RKO (cell line): ENCODE data around the gene UVSSA.

Experiments used
- DNase-seq: peaks from one replicate; pipeline ENCODE4 v3.0.0-alpha.2; 2016; ENCODE audit warnings: low spot score

Gene UVSSA

DNA sequence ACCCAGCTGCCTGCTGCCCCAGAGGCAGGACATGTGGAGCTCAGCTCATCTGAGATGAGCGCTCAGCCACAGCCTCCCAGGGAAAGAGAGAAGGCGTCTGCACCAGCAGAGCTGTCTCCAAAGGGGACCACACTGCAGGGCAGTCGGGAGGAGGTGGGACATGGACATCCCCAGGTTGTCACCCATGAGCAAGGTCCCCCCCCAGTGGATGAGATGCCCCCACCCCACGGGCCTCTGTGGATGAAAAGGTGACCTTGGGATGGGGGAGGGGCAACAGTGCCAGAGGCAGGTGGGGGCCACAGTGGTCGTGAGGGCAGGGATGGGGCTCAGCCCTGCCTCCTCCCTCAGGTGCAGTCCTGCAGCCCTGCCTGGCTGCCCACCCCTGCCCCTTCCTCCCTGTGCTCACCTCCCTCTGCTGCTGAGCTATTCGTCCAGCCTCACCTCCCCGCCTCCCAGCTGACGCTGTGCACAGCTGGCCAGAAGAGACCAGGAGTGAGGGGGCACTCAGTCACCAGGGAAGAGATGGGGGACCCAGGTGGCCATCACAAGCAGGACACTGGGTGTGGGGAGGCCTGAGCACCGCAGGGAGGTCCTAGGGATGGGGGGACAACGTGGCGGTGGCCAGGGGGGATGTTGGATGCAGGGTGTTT is 49.9 kb downstream of the UVSSA start:
- DNase-seq, result no peak

- DNase-seq, result no peak
Observed at GRCh38 chr4:1398681-1399507, 51.9 kb downstream of the UVSSA start.

- DNase-seq, result no peak
Observed at GRCh38 chr4:1399508-1400190, 52.6 kb downstream of the UVSSA start.

- no peak for DNase-seq
Observed at GRCh38 chr4:1400191-1400805, 53.3 kb downstream of the UVSSA start.

- DNase-seq, result no peak
Observed at GRCh38 chr4:1400831-1401408, 53.9 kb downstream of the UVSSA start.

DNA sequence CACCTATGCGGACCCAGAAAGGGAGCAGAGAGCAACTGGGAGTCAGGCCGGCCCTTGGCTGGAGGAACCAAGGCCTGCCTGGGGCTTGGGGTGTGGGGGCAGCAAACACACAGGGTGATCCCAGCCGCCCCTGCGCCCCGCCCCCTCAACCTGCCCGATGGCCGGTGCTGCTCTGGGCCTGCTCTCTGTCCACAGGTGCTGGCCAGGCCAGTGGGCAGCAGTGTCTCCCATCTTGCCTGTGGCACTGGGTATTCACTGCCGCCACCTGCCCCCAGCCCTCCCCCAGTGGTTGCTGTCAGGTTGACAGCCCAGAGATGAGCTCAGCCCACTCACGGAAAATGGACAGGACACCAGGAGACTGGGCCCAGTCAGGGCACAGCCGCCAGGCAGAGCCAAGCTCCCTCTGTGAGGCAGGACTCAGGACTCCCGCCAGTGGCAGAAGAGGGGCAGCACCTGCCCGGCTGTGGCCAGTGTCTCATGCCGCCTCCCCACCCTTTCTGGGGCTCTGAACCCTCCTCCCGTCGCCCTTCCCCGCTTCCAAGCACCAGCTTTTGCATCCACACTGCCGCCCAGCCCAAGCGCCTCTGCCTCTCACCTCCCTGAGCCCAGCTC is 54.5 kb downstream of the UVSSA start:
- DNase-seq, result no peak

DNA sequence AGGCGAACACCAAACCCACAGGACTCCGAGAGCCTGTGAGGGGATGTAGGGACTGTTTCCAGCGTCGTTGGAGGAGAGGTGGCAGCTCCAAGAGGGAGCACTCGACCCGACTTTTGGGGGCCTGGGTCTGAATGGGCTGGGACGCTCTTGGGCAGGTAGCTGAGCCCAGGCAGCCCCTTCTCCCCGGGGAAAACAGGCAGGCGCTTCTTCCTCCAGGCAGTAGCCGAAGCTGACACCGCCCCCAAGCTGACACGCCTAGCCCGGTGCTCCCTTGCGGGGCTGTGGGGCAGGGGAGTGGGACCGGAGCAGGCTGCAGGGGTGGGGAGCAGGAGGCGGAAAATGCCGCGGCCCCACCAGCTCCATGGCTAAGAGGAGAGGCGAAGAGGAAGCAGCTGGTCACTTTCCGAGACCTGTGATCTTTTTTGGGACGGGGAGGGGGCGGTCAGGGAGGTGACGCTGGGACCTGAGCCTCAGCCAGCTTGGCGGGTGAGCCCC is 55.1 kb downstream of the UVSSA start:
- DNase-seq, result no peak

DNA sequence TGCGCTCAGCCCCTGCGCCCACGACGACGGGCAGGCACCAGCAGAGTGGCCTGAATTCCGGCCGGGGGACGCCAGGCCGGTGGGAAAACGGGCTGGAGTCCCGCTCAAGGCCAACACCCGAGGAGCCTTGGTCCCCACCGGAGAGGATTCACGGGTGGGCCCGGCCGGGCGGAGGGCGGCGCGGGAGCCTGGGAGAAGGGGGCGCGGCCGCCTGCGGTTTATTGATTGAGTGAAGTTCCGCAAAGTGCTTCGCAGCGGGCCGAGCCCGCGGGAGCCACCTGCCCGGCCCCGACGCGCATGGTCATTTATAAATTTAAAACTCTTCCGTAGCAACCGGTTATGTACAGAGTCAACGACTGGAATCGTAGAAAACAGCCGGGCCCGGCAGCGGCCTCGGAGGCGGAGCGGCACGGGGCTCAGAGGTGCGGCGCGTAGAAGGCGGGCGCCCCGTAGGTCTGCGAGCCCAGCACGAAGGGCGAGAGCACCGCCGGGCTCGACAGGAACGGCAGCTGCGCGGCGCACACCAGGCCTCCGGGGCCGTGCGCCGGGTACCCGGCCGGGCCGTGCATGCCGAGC is 55.6 kb downstream of the UVSSA start:
- no peak for DNase-seq

- DNase-seq, result no peak
Observed at GRCh38 chr4:1403177-1403583, 56.2 kb downstream of the UVSSA start.

GRCh38 chr4:1403591-1404572 is 56.9 kb downstream of the UVSSA start:
- no peak for DNase-seq

DNA sequence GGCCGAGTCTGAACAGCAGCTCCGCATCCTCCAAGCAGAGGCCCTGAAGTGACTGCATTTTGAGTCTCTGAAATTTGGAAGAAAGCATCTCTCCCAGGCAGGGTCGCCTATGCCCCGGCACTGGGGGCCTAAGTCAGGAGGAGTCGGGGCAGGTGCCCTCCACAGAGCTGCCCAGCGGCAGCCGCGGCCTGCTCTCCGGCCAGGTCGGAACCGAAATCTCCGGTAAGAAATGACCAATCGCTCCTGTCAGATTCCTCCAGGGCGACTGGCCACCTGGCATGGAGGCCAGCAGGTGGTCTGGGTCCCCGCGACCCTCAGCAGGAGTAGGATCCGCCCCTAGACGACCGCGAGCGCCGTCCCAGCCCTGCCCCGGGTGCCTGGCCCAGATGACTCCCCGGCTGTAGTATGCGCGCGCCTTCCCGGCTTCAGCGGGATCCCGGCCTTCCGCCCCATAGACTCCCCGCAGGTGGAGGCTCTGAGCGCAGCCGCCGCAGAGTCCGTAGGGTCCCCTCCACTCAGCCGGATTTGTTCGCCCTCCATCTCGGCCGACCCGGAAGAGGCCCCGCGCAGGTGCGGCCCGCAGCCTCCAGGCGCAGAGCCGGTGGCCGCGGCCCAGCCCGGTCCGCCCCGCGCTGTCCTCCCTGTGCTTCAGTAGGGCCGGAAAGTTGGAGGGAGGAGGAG is 57.7 kb downstream of the UVSSA start:
- no peak for DNase-seq

- no peak for DNase-seq
Observed at GRCh38 chr4:1405254-1405635, 58.2 kb downstream of the UVSSA start.

DNA sequence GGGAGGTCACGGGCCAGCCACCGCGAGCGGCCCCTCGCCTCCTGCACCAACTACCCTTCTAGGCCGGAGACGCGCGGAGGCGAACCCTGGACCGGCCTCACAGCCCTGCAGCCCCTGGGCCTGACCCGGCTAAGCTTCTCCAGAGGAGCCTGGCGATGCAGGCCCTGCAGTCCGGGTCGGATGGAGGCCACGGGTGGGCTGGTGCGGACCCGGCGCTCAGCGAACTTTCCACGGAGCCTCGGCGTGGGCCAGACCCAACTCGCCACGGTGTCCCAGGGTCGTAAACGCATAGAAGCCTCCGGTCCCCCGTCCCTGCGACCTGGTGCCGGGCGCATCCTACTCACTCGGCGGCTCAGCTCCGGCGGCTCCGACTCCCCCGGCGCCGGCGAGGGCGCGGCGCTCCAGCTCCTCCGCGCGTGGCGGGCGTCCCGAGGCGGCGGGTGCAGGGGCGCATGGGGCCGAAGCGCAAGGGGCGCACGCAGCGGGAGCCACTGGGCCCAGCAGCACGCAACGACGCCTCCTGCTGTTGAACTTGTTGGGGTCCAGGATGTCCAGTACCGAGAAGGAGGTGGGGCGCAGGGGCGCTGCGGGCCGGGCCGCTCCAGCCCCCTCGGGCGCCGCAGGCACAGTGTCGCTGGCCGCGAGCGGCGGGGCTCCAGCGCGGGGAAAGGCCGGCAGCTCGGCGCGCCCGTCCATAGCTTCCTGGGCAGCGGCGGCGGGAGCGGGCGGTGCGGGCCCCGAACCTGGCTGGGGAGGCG is 58.8 kb downstream of the UVSSA start:
- DNase-seq, result no peak

DNA sequence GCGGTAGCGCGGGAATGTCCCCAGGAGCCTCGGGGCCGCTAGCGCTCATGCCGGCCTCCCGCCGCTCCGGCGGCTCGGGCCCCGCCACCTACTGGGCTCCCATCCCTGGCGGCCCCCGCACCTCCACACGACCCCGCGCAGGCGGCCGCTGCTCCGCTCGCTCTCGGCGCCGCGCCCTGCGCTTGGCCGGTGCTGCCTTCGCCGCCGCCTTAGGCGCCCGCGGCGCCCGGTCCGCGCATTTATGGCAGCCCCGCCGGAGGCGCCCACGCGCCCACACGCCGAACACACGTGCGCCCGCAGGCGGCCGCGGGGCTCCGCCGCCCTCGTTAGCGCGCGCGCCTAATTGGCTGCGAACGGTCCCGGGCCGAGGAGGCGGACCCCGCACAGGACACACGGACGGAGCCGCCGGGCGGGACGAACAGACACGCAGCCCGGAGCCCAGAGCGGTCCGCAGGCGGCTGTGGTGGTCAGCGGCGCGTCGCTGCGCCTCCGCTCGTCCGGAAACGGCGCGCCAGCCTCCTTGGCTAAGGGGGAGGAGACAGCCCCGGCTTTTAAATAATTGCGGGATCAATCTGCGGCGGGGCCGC is 59.5 kb downstream of the UVSSA start, which contains the start of gene NKX1-1:
Gene NKX1-1 (minus strand): TSS at position 49 of the 587 bp plus-strand sequence. CDS start 0 bp downstream, at position 49.
- no peak for DNase-seq

- no peak for DNase-seq
Observed at GRCh38 chr4:1406981-1407656, 60.1 kb downstream of the UVSSA start.

GRCh38 chr4:1407657-1408333 is 60.8 kb downstream of the UVSSA start:
- DNase-seq, result no peak

- DNase-seq, result no peak
Observed at GRCh38 chr4:1408418-1408817, 61.4 kb downstream of the UVSSA start.
